ENCODE data around the gene RBCK1.
A peak's percentile ranks its signal among the peaks of the same experiment; 100 is the strongest.

Gene RBCK1

DNA sequence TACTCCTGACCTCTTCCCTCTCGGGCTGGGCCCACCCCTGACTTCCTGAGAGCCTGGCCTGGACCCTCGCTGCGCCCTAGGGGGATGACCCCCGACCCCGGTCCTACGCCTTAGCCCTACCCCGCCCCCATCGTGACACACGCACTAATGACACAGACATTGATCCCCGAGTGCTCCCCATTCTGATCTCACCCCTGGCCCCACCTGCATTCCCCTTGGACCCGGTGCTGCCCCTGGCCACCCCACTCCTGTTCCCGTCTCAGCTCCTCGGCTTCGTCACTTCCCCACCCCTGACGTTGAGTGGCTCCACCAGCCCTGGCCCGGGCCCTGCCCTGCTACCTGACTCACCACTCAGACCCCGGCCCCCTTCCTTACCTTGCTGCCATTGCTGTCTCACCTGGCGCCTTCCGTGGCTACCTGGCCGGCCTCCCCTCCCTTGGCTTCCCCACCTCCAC, 12.1 kb downstream of the RBCK1 start:
- no peak for DNase-seq

DNA sequence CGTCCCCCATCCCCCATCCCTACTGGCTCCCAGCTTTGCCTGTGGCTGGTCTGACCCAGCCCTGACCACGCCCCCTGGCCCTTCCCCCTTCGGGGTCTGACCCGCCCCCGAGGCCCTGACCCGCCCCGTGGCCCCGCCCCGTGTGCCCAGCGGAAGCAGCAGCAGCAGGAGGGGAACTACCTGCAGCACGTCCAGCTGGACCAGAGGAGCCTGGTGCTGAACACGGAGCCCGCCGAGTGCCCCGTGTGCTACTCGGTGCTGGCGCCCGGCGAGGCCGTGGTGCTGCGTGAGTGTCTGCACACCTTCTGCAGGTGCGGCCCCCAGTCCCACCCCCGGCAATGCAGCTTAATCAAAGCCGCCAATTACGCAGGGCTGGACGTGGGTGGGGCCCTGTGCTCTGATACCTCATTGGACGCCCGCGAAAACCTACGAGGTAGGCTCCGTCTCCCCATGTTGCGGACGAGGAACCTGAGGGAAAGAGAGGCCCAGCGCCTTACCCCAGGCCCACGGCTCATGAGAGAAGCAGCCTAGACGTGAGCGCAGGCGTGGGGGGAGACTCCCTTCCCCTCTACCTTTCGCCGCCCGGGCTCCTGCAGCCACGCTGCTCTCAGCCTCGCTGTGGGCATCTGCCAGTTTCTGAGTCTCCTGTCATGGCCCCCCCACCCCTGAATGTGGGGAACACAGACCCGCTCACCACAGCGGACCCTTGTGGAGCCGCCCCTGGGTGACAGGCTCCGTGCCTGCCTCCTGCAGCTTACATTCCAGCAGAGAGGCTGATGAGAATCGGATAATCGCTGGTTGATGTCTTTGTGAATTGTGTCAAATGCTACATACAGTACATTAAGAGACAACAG, 12.8 kb downstream of the RBCK1 start:
- DNase-seq = no peak

GRCh38 chr20:421685-422250, 13.7 kb downstream of the RBCK1 start:
- no peak for DNase-seq

- no peak for DNase-seq
Measured at GRCh38 chr20:426566-426965, 18.5 kb downstream of the RBCK1 start.

- DNase-seq = no peak
Measured at GRCh38 chr20:427401-427800, 19.3 kb downstream of the RBCK1 start.

- no peak for DNase-seq
Measured at GRCh38 chr20:427849-428657, 20.0 kb downstream of the RBCK1 start.

DNA sequence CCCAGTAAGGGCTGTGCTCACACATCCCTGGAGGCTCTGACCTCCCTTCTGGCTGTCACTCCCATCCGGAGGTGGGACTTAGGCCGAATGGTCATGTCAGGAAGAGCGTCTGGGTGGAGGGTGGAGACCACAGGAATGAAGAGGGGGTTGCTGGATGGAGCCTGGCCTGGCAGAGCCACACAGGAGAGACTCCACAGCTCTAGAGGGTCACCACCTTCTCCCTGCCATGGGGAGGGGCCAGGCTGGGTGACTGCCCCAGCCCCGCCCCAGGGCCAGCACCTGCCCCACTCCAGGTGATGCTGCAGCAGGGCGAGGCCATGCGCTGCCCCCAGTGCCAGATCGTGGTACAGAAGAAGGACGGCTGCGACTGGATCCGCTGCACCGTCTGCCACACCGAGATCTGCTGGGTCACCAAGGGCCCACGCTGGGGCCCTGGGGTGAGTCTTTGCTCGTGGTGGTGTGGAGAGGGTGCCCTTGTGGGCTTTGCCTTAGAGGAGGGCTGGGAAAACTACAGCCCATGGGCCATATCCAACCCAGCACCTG, 20.6 kb downstream of the RBCK1 start:
- no peak for DNase-seq

DNA sequence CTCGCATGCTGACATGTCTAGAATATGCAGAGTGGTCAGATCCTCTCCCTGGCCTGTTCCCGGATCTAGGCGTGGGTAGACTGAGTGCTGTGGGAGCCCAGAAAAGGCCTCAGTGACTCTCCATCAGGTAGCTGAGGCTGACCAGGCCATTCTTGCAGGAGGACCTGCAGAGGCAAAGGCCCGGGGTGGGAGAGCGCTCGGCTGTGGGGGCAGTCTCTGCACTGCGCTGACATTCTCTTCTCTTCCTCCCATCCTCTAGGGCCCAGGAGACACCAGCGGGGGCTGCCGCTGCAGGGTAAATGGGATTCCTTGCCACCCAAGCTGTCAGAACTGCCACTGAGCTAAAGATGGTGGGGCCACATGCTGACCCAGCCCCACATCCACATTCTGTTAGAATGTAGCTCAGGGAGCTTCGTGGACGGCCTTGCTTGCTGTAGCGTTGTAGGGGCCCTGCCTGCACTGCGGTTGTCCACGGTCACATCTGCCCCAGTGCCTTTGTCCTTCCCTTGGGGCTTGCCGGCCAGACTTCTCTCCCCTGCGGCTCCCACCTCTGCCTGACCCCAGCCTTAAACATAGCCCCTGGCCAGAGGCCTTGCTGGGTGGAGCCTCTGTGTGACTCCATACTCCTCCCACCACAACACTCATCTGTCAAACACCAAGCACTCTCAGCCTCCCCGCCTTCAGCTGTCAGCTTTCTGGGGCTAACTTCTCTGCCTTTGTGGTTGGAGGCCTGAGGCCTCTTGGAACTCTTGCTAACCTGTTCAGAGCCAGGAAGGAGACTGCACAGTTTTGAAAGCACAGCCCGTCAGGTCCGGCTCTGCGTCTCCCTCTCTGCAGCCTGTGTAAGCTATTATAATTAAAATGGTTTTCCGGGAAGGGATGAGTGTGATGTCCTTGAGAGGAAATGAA, 22.2 kb downstream of the RBCK1 start:
- DNase-seq = no peak

DNA sequence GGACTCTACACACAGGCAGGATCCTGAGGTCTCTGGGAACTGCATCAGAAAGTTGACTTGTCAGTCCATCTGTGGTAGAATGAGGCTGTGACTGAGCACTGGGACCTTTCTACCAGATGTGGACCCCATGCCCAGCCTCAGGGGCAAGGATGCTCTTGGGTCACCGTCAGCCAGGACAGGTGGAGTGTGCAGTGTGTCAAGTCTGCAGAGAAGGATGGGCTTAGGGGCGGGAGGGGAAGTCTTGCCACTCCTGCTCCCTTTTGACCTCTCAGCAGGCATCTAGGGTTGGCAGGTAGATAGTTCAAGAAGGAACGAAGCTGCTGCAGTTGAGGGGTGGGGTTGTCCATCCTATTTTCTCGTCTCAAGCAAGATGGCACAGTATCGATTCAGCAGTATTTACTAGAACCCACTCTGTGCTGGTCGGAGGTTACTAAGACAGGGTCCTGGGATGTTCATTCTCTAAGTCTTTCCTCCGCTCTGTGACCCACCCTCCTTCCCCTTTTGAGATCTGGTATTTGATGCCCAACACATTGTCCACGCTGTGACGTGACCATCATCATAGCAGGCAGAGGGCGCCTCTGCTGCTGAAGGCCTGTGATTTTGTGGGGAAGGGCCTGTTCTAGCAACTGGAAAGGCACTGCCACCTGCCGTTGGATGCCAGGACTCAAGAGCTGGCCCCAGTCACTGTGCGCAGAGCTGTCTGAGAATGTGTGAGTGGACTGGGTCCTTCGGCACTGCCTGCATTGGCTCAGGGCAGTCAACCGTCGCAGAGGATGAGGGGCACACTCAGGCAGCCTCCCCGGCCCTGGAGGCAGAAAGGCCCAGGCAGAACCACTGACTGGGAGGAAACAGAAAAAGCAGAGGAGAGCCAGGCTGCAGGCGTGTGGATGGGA, 23.2 kb downstream of the RBCK1 start:
- peak; percentile 14 to 67 for DNase-seq

DNA sequence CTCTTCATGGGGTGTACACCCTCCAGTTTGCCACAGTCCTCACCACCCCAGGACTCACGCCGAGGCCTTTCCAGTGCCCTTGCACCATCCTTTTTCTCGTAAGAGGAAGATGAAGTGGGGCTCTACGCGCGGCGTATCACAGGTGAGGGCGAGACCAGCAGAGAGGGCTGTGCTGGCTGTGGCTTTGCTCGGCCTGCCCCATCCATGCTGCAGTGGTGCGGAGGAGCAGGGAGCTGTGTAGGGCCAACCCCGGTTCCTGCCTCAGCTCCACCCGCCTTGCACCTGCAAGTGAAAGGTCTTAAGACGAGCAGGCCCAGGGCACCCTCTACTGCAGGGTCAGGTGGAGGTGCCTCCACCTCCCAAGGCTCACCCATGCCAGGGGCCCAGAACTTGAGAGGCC, 24.1 kb downstream of the RBCK1 start:
- DNase-seq = no peak

- no peak for DNase-seq
Measured at GRCh38 chr20:432677-433299, 24.7 kb downstream of the RBCK1 start.

- no peak for DNase-seq
Measured at GRCh38 chr20:433300-433975, 25.3 kb downstream of the RBCK1 start.

DNA sequence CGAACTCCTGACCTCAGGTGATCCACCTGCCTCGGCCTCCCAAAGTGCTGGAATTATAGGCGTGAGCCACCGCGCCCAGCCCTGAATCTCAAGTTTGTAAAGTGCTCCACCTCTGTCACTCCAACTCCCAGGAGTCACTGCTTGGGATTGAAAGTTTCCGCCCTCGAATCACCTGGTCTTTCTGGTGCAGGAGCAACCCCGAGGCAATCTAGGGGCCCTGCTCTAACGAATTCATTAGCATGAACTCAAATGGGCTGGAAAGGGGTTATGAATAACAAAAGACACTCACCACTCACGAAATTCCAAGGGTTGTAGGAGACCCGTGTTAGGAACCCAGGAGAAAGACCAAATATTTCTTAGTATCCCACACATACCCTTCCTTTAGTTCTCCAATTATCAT, 26.1 kb downstream of the RBCK1 start:
- no peak for DNase-seq

DNA sequence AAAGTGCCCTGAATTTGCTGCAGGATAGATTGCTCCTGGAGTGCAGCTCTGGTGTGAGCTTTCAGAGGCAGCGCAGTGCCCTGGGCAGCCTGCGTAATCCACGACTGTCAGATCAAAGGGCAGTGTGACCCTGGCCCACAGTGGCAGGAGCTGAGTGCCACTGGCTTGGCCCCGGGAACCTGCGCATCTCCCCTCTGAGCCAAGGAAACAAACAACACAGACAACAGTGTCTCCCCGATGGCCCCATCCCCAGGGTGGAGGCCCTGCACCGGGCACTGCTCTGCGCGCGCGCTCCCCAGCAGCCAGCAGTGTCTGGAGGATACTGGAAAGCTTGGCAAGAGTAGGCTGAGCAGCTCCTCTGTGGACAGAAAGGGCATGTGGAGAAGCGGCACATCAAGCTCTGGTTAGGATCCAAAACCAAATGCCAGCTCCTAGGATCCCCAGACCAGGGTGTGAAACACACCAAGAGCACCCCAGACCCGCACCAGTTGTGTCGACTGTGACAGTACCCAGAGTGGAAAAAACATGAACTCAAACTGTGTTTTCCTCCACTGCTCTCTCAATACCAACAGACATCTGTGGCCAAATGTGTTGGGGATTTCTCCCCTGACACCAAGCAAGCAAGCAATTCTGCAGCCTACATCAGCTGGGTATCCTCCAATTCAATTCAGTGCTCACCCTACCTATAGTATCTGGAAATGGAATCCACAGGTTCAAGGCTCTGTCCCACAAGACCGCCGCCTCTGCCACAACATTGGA, 26.7 kb downstream of the RBCK1 start:
- no peak for DNase-seq

DNA sequence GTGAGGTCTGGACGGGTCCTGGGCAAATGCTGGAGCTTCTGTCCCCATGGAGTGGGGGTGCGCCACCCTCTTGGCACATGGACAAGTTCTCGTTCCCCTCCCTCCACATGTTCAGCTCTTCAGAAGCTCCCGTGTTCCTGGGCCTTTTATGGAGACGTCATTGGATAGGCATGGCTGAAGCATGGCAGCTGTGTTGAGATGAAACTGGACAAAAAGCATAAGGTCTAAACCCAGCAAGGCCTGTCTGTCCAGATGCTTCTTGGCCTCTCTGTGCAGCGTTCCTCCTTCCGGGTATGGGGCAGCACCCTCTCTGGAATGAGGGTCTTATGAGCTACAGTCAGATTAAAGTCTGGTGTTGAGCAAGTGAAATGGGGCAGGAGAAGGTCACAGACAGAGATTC, 27.5 kb downstream of the RBCK1 start:
- DNase-seq = no peak

DNA sequence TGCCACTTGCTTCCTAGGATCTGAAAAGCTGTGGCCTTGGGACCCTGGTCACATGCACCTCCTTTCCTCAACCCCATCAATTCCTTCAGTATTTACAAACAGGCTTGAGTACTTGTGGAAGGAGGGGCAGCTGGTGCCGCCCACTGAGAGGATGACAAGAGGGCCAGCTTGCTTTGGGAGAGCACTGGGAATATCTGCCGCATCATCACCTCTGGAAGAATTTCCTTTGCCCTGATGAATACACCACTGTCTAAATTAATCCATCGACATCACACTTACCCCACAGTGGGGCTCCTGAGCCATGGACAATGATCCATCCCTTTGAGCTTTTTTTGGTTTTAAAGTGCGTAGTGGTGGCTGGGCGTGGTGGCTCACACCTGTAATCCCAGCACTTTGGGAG, 28.4 kb downstream of the RBCK1 start:
- DNase-seq = no peak

- no peak for DNase-seq
Measured at GRCh38 chr20:437787-438486, 29.8 kb downstream of the RBCK1 start.

DNA sequence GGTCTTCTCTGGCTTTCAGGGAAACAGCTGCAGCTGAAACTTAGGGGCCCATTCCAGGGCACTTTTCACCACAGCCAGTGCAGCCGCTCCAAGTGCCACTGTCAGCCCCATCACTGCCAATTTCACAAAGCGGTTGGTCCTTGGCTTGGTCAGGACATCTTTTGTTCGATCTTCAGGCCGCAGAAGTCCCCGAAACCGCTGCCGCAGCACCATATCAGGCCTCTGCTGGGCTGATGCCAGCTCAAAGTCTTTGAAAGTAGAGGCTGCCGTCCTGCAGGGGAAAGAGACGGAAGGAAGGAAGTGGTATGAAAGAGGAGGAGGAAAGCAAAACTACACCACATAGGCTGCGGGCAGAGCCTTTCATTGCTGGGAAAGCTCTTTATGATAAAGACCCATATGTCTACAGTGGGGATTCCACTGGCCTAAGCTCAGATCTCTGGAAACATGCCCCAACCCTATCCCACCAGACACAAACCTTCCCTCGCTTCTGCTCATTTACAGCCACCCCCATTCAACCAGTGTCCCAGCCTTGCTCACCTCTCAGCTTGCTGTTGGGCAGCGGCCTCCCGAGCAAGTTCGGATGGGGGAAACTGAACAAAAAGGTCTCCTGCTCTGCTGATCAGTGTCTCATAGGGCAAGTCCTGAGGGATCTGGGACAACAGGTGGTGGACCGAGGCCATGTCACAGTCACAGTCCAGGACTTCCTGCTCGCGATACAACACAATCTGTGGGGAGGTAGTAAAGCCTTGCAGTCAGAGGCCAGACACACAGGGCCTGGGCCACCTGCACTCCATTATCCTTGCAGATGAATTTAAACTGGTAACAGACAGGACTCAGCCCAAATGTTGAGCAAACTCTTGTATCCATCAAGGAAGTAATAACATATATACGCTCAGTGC, 30.7 kb downstream of the RBCK1 start:
- DNase-seq = no peak
